Endothelial cell of hepatic sinusoid (primary cell): Measurements from ENCODE around the gene LDAF1.

Experiments used
- in situ Hi-C: cut with HindIII; loops from 2 replicates; pipeline ENCODE4 v1.10.0; 2017; ENCODE audit warnings: low sequenced_read_pairs

The LDAF1 gene

DNA sequence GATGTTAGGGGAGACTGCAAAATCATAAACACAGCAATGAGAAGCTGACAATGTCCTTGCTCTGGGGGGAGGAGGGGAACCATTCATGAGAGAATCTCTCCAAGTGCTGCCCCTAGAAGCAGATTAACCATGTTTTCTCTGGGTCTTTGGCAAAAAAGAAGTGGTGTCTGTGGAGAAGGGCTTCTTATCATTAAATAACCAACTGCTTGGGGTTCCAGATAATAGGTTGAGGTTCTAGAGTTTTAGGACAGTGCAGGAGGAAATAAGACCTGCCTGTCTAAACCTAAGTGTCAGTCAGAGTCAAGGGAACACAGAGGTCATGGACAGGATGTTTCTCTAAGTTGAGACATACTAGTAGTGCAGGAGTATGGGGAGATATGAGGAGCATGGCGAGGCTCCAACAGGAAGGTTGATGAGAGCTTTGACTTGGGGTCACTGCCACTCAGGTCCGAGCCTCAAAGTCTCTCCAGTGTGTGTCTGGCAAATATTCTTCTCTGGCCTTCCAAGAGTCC is 69.9 kb downstream of the LDAF1 start:
- in situ Hi-C loops: no loop called here
